ENCODE results near the gene GTF2H4. TPM values are rescaled to one million over a fixed set of nuclear protein-coding genes. Genes with fewer than 3 reads are reported as not detected.

GTF2H4 gene
- total RNA-seq, 2 donors from 2014 or later: 29.4 to 49.5 TPM

DNA sequence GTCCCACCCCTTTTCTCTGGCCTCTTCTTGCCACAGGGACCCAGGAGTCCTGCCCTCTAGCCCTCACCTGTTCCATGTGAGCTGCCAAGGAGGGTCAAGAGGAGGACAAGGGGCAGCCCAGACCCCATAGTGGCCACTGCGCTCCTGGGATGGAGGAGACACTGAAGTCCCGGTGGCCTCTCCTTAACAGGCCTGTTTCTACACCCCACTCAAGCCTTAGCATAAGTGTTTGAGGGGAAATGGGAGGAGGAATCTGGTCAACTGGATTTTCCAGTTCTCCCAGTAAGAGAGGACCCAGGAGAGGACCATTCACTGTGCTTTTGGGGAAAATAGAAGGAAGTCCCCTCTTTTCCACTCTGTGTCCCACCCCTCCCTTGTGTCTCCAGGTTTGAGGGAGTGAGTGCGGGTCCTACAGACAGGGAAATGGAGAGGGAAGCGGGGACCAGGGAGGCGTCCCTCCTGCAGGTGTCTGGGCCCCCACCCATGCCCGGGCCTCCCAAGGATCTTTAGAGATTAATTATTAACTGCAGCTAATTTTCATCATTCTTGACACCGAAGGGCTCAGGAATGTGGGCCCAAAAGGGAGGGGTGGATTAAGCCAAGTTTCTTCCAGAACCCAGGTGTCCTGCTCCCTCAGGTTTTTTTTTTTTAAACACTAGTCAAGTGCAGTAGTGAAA lies 24.1 kb downstream of the GTF2H4 start, which contains the start of gene SFTA2:
TSS of gene SFTA2 (minus strand) at position 202 of the 677 bp plus-strand sequence. CDS start at position 128, 74 bp downstream.
- ATAC-seq (peak in 1 of 2 donors; percentile 51), DNase-seq (ENCODE audit: low spot score) (no peak)
- Mint-ChIP-seq H3K4me1 (ENCODE audit: low read depth in 2 of 2) (peaks cover 0 to 3% of the 10 kb centered on the region in 2 donors), H3K27ac (no peak within 1 kb of the TSS), H3K36me3 (peaks cover 8% of the 10 kb centered on the region), H3K27me3 (peaks cover 9% of the 10 kb centered on the region in 2 donors), H3K4me3 (no peak within 1 kb of the TSS), H3K9me3 (peaks cover 4% of the 10 kb centered on the region)

DNA sequence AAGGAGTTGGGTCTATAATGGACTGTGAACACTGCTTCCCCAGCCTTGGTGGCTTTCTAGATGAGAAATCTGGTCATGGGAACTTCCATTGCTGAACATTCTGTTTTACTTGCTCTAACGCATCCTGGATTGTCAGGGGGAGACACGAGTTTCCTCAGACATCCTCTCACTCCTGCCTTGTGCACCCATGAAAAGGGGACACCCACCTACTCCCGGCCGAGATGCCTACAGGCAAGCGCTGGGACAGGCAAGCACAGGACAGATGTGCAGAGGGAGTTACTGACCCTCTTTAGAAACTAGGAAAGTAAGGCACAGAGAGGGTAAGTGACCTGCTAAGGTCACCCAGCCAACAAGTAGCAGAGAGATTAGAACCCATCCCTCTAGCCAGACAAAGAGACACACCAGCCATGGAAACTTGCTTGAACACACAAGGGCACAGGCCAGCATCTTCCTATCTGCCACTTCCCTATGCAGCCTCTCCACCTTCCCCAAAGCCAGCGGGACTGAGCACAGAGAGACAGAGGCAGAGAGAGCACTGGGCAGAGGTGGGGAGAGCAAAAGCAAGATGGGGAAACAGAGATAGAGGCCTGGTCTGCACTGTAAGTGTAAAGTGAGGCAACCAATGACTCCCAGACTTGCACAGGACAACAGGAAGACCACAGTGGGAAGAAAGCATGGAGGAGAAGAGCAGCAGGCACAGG lies 24.8 kb downstream of the GTF2H4 start:
- DNase-seq (ENCODE audit: low spot score) (no peak), ATAC-seq (no peak)
- Mint-ChIP-seq H3K4me3 (no peak overlapping the region), H3K27ac (no peak overlapping the region), H3K27me3 (peaks cover 9 to 11% of the 10 kb centered on the region in 2 donors), H3K36me3 (peaks cover 6% of the 10 kb centered on the region), H3K4me1 (ENCODE audit: low read depth in 2 of 2) (peaks cover 0 to 3% of the 10 kb centered on the region in 2 donors), H3K9me3 (peaks cover 4% of the 10 kb centered on the region)

DNA sequence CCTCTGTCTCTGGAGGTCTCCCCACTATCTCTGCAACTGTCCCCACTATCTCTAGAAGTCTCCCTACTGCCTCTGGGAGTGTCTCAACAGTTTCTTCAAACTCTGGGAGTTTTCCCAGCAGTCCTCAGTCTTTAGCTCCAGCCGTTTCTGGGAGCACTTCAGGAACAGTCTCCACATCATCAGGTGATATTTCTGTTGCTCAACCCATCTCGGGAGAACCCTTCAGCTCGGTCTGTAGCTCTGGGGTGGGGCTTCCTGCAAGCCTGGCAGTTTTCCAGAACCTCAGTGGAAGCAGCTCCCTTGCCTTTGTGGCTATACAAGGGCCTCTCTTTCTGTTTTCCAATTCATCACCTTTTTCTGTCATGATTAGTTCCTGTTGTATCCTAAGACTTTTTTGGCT lies 27.0 kb downstream of the GTF2H4 start:
- H3K27me3 Mint-ChIP-seq: peaks cover 9 to 11% of the 10 kb centered on the region in 2 donors
- H3K36me3 Mint-ChIP-seq: no peaks in the 10 kb centered on the region
- no peak overlapping the region for H3K27ac Mint-ChIP-seq
- H3K4me1 Mint-ChIP-seq (ENCODE audit: low read depth in 2 of 2): no peaks in the 10 kb centered on the region
- no peaks in the 10 kb centered on the region for H3K9me3 Mint-ChIP-seq
- no peak for DNase-seq (ENCODE audit: low spot score)
- no peak for ATAC-seq
- H3K4me3 Mint-ChIP-seq: no peak overlapping the region

DNA sequence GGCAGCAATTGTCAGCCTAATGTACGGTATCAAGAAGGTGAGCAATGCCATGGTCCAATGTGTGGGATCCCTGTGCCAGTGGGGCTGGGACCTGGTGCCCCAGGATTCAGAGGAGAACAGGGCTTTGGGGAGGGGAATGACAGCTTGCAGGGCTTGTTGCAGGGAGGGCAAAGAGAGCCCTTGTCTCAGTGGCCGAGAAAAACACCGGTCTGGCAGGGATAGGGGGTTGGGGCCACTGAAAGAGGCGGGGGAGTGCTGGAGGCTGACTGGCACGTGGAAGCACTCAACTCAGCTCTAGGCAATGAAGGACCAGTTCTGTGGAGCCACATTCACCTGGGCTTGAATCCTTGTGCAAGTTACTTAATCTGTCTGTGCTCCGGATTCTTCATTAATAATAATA lies 29.3 kb downstream of the GTF2H4 start:
- Mint-ChIP-seq H3K9me3 (no peaks in the 10 kb centered on the region), H3K4me1 (ENCODE audit: low read depth in 2 of 2) (no peaks in the 10 kb centered on the region), H3K4me3 (no peak overlapping the region), H3K36me3 (no peaks in the 10 kb centered on the region), H3K27ac (no peak overlapping the region), H3K27me3 (peaks cover 24 to 29% of the 10 kb centered on the region in 2 donors)
- ATAC-seq: no peak
- DNase-seq (ENCODE audit: low spot score): no peak

DNA sequence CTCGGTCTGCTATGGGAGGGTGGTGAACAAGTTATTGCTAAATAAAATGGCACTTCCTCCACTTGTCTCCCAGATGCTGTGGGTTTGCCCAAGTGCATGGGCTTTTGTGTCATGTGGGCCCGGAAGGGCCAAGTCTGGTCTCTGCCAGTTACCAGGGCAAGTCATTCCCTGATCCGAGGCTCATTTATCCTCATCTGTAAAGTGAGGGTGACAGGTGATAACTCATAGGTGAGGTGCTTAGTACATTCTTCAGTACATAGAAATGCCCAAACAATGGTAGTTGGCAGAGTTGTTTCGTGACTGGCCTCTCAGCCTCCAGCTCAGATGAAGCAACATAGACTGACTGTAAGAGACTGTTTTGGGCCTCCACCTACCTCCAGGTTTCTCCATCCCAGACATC lies 30.7 kb downstream of the GTF2H4 start:
- no peak overlapping the region for H3K4me3 Mint-ChIP-seq
- ATAC-seq (no peak), DNase-seq (ENCODE audit: low spot score) (no peak)
- H3K9me3 Mint-ChIP-seq: no peaks in the 10 kb centered on the region
- peaks cover 30 to 42% of the 10 kb centered on the region in 2 donors for H3K27me3 Mint-ChIP-seq
- H3K27ac Mint-ChIP-seq: no peak overlapping the region
- H3K4me1 Mint-ChIP-seq (ENCODE audit: low read depth in 2 of 2): no peaks in the 10 kb centered on the region
- H3K36me3 Mint-ChIP-seq: no peaks in the 10 kb centered on the region

DNA sequence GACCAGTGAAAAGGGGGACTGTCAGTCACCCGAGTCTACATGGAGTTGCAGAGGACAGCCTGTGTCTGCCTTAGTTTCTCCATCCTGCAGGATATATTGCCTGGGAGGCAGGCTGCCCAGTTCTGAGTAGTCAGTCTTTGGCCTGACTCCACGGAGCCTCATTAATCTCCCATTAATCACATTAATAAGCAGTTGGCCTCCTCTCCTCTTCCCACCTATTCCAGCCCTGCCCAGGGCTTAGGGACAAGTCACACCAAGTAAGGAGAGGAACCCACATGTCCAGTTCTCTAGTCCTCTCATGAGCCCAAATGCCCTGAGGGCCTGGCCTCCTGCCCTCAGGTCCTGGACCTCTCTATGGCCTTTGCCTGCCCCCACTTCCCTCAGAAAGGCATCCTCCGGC lies 31.5 kb downstream of the GTF2H4 start:
- DNase-seq (ENCODE audit: low spot score) (no peak), ATAC-seq (no peak)
- H3K27ac Mint-ChIP-seq: no peak overlapping the region
- H3K4me1 Mint-ChIP-seq (ENCODE audit: low read depth in 2 of 2): no peaks in the 10 kb centered on the region
- no peaks in the 10 kb centered on the region for H3K9me3 Mint-ChIP-seq
- H3K36me3 Mint-ChIP-seq: no peaks in the 10 kb centered on the region
- peaks cover 35 to 49% of the 10 kb centered on the region in 2 donors for H3K27me3 Mint-ChIP-seq
- no peak overlapping the region for H3K4me3 Mint-ChIP-seq

DNA sequence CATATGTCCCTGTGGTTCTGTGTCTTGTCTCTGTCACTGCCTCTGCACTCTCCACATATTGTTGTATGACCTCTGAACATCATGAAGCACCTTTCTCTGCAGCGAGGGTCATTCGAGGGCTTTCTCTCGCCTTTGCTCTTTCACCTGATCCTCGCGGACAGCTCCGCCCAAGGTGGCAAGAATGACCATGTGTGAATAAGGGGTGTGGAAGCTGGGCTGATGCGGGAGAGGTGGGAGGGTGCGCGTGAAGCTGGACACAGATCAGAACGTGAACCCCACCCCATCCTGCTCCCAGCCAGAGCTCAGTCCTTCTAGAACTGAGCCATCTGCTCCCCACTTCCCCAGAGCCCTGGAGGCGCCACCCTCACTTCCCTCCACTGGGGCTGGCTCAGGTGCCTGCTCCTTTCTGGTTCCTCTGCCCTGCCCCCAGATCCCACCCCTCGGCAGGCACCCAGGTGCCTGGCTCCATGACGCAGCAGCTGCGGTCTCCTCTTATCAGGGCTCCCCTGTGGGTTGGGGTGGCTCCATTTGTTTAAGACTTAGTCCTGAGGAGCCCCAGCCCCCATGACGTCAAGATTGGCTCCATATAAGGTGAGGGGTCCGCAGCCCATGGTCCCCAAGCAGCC lies 32.5 kb downstream of the GTF2H4 start, which contains the start of gene MUCL3:
TSS of gene MUCL3 (plus strand) at position 613 of the 626 bp plus-strand sequence. CDS start 27 bp downstream, outside the sequence.
- H3K4me3 Mint-ChIP-seq: no peak within 1 kb of the TSS
- no peaks in the 10 kb centered on the region for H3K36me3 Mint-ChIP-seq
- H3K9me3 Mint-ChIP-seq: no peaks in the 10 kb centered on the region
- H3K27ac Mint-ChIP-seq: no peak within 1 kb of the TSS
- no peaks in the 10 kb centered on the region for H3K4me1 Mint-ChIP-seq (ENCODE audit: low read depth in 2 of 2)
- H3K27me3 Mint-ChIP-seq: peaks cover 34 to 55% of the 10 kb centered on the region in 2 donors
- ATAC-seq: no peak
- DNase-seq (ENCODE audit: low spot score): no peak

DNA sequence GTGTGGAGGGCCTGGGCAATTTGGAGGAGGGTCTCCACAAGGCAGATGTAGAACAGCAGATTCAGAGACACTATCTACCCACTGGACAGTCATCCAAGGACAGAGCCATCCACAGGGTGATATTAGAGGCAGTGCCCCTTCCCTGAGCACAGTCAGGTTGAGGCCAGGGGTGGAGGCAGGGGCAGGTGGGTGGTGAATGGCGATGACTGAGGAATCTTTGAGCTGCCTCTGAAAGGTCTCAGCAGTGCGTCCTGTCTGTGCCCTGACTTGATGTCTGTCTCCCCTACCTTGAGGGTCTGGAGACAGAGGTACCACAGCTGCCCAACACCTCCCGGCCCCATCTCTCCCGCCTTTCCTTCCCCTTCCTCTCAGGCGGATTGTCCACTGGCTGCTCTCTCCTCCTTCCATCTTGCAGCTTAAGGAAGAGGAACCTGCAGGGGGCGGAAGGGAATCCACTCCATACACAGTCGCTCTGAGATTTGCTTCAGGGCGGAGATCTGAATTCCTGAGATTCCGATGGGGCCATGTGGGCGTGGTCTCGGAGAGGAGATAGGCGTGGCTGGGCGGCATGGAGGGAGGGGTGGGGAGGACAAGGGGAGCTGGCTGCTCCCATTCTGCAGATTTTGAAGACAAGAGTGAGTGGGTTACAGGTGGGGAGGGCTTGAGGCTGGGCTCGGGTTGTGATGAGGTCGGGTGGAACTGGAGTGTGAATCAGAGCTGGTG lies 34.5 kb downstream of the GTF2H4 start:
- DNase-seq (ENCODE audit: low spot score): no peak
- Mint-ChIP-seq H3K4me3 (no peak overlapping the region), H3K9me3 (no peaks in the 10 kb centered on the region), H3K27ac (no peak overlapping the region), H3K27me3 (peaks cover 38 to 58% of the 10 kb centered on the region in 2 donors), H3K4me1 (ENCODE audit: low read depth in 2 of 2) (no peaks in the 10 kb centered on the region), H3K36me3 (no peaks in the 10 kb centered on the region)
- ATAC-seq: peak in 1 of 2 donors; percentile 43

DNA sequence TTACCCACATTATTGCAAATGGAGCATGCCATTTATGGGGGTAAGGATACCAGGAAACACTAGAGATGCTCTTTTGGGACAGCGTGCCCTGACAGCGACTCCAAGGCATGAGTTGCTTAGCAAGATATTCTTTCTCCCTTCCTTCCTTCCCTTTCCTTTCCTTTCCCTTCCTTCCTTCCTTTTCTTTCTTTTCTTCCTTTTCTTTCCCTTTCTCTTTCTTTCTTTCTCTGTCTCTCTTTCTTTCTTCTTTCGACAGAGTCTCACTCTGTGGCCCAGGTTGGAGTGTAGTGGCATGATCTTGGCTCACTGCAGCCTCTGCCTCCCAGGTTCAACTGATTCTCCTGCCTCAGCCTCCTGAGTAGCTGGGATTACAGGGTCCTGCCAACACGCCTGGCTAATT lies 36.0 kb downstream of the GTF2H4 start:
- H3K9me3 Mint-ChIP-seq: no peaks in the 10 kb centered on the region
- no peak overlapping the region for H3K27ac Mint-ChIP-seq
- no peak overlapping the region for H3K4me3 Mint-ChIP-seq
- no peaks in the 10 kb centered on the region for H3K36me3 Mint-ChIP-seq
- peaks cover 51 to 74% of the 10 kb centered on the region in 2 donors for H3K27me3 Mint-ChIP-seq
- no peaks in the 10 kb centered on the region for H3K4me1 Mint-ChIP-seq (ENCODE audit: low read depth in 2 of 2)
- ATAC-seq (no peak), DNase-seq (ENCODE audit: low spot score) (no peak)

DNA sequence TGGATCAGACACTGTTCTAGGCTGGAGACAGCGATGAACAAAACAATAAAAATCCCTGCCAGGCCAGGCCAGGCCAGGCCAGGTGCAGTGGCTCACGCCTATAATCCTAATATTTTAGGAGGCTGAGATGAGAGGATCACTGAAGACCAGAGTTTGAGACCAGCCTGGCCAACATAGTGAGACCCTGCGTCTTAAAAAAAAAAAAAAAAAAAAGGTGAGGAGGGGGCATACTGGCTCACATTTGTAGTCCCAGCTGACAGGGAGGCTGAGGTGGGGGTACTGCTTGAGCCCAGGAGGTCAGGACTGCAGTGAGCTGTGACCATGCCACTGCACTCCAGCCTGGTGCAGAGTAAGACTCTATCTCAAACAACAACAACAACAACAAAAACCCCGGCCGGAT lies 37.3 kb downstream of the GTF2H4 start:
- Mint-ChIP-seq H3K27ac (no peak overlapping the region), H3K4me1 (ENCODE audit: low read depth in 2 of 2) (no peaks in the 10 kb centered on the region), H3K27me3 (peaks cover 58 to 85% of the 10 kb centered on the region in 2 donors), H3K9me3 (peaks cover 8% of the 10 kb centered on the region), H3K36me3 (no peaks in the 10 kb centered on the region), H3K4me3 (no peak overlapping the region)
- no peak for DNase-seq (ENCODE audit: low spot score)
- no peak for ATAC-seq

DNA sequence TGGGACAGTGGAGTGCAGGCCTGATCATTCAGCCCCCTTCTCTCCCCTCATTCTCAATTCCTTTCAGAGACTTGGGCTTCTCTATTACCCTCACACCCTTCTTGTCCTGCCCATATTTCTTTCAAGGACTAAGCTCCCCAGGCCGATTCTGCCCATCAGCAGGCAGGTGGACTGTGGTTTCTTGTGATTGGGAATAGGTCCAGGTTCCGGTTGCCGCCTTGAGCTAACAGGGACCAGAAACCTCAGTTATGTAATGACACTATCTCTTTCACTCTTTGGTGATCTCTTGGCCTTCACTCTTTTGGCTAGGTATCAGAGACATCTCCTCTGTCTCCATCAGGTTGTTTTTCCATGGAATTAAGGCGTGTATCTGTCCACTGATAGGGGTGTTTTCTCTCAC lies 39.2 kb downstream of the GTF2H4 start:
- peaks cover 9% of the 10 kb centered on the region for H3K9me3 Mint-ChIP-seq
- ATAC-seq: no peak
- H3K36me3 Mint-ChIP-seq: no peaks in the 10 kb centered on the region
- no peak overlapping the region for H3K27ac Mint-ChIP-seq
- peaks cover 7 to 8% of the 10 kb centered on the region in 2 donors for H3K4me1 Mint-ChIP-seq (ENCODE audit: low read depth in 2 of 2)
- DNase-seq (ENCODE audit: low spot score): no peak
- H3K27me3 Mint-ChIP-seq: peaks cover 67 to 85% of the 10 kb centered on the region in 2 donors
- H3K4me3 Mint-ChIP-seq: no peak overlapping the region

DNA sequence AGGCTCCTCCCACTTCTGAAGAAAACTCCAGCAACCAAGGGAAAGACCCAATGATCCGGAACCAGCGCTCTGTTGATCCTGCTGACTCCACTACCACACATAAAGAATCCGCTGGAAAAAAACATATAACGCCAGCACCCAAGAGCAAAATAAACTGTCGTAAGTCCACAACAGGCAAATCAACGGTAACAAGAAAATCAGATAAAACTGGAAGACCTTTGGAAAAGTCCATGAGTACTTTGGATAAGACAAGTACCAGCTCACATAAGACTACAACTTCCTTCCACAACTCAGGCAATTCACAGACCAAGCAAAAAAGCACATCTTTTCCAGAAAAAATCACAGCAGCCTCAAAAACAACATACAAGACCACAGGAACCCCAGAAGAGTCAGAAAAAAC lies 40.8 kb downstream of the GTF2H4 start:
- H3K9me3 Mint-ChIP-seq: peaks cover 9% of the 10 kb centered on the region
- DNase-seq (ENCODE audit: low spot score): no peak
- H3K27me3 Mint-ChIP-seq: peaks cover 70 to 87% of the 10 kb centered on the region in 2 donors
- H3K4me3 Mint-ChIP-seq: no peak overlapping the region
- no peaks in the 10 kb centered on the region for H3K36me3 Mint-ChIP-seq
- peaks cover 10 to 13% of the 10 kb centered on the region in 2 donors for H3K4me1 Mint-ChIP-seq (ENCODE audit: low read depth in 2 of 2)
- no peak for ATAC-seq
- no peak overlapping the region for H3K27ac Mint-ChIP-seq

DNA sequence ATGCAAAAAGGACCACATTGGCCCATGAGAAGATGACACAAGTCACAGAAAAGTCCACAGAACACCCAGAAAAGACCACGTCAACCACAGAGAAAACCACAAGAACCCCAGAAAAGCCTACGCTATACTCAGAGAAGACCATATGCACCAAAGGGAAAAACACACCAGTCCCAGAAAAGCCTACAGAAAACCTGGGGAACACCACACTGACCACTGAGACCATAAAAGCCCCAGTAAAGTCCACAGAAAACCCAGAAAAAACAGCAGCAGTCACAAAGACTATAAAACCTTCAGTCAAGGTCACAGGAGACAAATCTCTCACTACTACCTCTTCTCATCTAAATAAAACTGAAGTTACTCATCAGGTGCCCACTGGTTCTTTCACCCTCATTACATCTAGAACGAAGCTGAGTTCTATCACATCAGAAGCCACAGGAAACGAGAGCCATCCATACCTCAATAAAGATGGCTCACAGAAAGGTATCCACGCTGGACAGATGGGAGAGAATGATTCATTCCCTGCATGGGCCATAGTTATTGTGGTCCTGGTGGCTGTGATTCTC lies 44.0 kb downstream of the GTF2H4 start:
- Mint-ChIP-seq H3K4me1 (ENCODE audit: low read depth in 2 of 2) (peaks cover 16 to 18% of the 10 kb centered on the region in 2 donors), H3K9me3 (peaks cover 9% of the 10 kb centered on the region), H3K4me3 (no peak overlapping the region), H3K27ac (no peak overlapping the region), H3K36me3 (no peaks in the 10 kb centered on the region), H3K27me3 (peaks cover 67 to 78% of the 10 kb centered on the region in 2 donors)
- ATAC-seq (no peak), DNase-seq (ENCODE audit: low spot score) (no peak)

Data from natural killer cell treated with Interleukin-12 subunit alpha and Interleukin-12 subunit beta and Interleukin-15 and Interleukin-18, amount 100 ng/mL, for 72 hours (primary cell).